ENCODE measurements around the gene ADAM22. TPM values are rescaled to one million over a fixed set of nuclear protein-coding genes. Genes with fewer than 3 reads are reported as not detected.
"Not testable (repeated sequence)": the region's sequence is repeated elsewhere in the genome, so short reads cannot be mapped to it uniquely, and the experiment has no call there.

Gene ADAM22, protein sequence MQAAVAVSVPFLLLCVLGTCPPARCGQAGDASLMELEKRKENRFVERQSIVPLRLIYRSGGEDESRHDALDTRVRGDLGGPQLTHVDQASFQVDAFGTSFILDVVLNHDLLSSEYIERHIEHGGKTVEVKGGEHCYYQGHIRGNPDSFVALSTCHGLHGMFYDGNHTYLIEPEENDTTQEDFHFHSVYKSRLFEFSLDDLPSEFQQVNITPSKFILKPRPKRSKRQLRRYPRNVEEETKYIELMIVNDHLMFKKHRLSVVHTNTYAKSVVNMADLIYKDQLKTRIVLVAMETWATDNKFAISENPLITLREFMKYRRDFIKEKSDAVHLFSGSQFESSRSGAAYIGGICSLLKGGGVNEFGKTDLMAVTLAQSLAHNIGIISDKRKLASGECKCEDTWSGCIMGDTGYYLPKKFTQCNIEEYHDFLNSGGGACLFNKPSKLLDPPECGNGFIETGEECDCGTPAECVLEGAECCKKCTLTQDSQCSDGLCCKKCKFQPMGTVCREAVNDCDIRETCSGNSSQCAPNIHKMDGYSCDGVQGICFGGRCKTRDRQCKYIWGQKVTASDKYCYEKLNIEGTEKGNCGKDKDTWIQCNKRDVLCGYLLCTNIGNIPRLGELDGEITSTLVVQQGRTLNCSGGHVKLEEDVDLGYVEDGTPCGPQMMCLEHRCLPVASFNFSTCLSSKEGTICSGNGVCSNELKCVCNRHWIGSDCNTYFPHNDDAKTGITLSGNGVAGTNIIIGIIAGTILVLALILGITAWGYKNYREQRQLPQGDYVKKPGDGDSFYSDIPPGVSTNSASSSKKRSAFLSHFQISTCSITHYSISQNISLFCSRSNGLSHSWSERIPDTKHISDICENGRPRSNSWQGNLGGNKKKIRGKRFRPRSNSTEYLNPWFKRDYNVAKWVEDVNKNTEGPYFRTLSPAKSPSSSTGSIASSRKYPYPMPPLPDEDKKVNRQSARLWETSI
- polyA plus RNA-seq (2012; ENCODE audit: insufficient read depth, insufficient read length): 10.0 TPM

DNA sequence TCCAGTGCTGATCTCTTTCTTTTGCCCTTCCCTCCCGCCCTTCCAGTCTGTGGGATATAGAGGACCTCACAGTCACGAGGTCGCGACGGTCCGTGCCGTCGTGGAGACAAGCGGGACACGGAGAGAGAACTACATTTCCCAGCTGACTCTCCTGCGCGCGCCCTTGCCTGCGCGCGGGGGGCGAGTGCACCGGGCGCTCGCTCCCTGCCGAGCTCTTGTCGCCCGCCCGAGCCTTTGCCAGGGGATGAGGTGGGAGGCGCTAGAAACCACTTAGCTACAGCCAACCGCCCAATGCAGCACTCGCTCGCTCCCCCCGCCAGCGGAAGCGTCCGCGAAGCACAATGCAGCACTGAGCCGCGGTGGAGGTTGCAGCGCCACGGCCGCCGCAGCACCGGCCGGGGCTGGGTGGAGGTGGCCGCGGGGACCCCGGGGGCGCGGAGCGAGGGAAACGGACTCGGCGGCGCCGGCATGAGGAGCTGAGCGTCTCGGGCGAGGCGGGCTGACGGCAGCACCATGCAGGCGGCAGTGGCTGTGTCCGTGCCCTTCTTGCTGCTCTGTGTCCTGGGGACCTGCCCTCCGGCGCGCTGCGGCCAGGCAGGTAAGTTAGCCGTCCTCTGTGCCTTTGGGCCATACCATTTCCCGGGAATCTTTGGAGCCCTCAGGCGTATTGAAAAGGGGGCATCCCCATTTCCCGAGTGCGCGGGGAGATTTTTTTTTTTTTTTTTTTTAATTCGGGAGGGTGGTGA is at the start of gene ADAM22:
Gene ADAM22, plus strand, starts transcription at position 299 of the 746 bp plus-strand sequence. Its CDS starts 215 bp downstream, at position 514.
- DNase-seq (ENCODE audit: low read depth, low spot score): peak; percentile 91
- peak within 1 kb of the TSS; percentile 89 for H3K4me3 ChIP-seq (ENCODE audit: low read length)

DNA sequence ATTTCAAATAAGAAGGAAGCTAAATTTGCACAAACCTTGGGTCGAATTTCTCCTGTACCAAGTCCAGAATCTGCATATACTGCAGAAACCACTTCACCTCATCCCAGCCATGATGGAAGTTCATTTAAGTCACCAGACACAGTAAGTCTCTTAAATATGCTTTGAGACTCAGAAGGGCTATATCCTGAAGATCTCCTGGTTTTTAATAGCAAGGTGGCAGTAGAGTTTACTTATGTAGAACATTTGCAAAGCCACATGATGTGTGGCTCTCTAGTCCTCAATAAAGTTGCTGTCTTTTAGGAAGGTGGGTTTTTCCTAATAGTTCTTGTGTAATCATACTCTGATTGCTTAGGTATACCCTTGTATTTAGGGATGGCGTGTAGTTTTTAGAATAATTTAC is 49.0 kb upstream of the ADAM22 start:
- DNase-seq (ENCODE audit: low read depth, low spot score): no peak
- no peak overlapping the region for H3K4me3 ChIP-seq (ENCODE audit: low read length)

DNA sequence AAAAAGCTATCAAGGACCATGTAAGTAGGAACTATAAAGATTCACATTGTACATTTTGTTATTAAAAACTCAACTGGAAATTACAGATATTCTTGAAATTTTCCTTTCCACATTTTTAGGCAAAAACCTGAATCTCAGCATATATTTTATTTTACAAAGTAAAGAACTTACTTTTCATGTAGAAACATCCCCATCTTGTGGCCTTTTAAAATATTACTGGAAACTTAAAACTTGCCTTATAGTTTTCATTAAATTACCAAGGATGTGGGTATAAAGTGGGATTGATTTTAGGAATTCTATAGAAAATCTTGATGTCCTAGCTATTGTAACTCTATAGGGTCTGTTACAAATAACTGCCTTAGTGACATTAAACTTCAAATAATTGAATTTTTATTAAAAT is 47.2 kb upstream of the ADAM22 start:
- DNase-seq (ENCODE audit: low read depth, low spot score): peak; percentile 32
- H3K4me3 ChIP-seq (ENCODE audit: low read length): no peak overlapping the region

DNA sequence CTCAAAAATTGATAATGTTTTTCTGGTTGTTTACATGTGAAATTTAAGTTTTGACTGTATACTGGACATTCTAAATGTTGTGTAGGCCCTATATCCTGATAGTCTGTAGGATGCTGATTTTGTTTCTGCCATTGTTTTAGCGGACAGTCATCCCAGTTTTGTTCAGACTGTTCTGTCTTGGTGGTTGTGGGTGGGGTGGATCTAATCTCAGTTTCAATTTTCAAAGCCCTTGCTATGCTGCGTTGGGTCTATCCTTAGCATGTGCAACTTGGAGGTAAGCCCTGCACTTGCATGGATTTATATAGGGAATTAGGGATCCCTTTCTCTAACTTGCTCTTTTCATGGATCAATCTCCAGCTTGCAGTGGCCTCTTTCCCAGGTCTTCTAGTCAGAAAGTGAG is 38.7 kb upstream of the ADAM22 start:
- DNase-seq (ENCODE audit: low read depth, low spot score): no peak
- H3K4me3 ChIP-seq (ENCODE audit: low read length): no peak overlapping the region

DNA sequence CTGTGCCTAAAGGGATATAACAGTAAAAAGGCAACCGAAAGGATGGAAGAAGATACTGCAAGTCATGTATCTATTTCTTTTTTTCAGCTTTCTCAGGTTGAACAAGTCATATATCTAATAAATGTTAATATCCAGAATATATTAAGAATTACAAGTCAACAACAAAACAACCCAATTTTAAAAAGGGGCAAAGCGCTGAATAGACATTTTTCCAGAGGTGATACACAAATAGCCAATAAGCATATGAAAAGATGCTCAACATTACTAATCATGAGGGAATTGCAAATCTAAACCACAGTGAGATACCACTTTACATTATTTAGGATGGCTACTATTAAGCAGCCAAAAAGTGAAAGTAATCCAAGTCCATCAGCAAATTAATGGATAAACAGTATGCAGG is 34.8 kb upstream of the ADAM22 start:
- DNase-seq (ENCODE audit: low read depth, low spot score): no peak
- no peak overlapping the region for H3K4me3 ChIP-seq (ENCODE audit: low read length)

DNA sequence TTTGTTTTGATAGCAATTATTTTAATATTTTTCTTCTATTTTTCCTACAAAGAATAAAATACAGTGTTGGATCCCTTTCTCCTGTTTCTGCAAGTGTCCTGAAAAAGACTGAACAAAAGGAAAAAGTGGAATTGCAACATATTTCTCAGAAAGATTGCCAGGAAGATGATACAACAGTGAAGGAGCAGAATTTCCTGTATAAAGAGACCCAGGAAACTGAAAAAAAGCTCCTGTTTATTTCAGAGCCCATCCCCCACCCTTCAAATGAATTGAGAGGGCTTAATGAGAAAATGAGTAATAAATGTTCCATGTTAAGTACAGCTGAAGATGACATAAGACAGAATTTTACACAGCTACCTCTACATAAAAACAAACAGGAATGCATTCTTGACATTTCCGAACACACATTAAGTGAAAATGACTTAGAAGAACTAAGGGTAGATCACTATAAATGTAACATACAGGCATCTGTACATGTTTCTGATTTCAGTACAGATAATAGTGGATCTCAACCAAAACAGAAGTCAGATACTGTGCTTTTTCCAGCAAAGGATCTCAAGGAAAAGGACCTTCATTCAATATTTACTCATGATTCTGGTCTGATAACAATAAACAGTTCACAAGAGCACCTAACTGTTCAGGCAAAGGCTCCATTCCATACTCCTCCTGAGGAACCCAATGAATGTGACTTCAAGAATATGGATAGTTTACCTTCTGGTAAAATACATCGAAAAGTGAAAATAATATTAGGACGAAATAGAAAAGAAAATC is 26.7 kb upstream of the ADAM22 start:
- not testable (repeated sequence) for H3K4me3 ChIP-seq (ENCODE audit: low read length); DNase-seq (ENCODE audit: low read depth, low spot score)

DNA sequence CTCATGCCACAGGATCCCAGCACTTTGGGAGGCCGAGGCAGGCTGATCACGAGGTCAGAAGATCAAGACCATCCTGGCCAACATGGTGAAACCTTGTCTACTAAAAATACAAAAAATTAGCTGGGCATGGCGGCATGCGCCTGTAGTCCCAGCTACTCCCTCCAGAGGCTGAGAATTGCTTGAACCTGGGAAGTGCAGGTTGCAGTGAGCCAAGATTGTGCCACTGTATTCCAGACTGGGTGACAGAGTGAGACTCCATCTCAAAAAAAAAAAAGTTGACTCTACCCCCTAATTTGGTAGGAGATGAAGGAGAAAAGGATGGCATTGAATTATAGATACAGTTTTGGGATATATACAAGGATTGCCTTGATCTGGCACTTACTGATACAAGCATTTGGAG is 25.2 kb upstream of the ADAM22 start:
- DNase-seq (ENCODE audit: low read depth, low spot score); H3K4me3 ChIP-seq (ENCODE audit: low read length): not testable (repeated sequence)

DNA sequence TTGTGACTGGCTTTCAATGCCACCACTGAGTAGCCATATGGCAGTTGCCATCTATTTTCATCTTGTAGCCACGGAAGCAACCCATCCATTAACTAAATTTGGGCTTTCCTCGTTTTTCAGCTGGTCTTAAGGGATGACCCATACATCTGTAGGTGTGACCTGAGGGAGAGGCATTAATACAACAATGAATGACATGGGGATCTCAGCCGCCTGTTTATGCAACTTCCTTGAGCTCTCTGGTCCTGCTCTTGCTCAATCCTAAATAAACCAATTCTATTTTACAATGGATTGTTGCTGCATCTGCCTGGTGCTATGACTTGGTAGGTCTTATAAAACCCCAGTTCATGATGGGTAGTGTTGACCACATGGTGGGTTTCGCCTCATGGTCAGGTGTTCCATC is 21.9 kb upstream of the ADAM22 start:
- no peak overlapping the region for H3K4me3 ChIP-seq (ENCODE audit: low read length)
- no peak for DNase-seq (ENCODE audit: low read depth, low spot score)

DNA sequence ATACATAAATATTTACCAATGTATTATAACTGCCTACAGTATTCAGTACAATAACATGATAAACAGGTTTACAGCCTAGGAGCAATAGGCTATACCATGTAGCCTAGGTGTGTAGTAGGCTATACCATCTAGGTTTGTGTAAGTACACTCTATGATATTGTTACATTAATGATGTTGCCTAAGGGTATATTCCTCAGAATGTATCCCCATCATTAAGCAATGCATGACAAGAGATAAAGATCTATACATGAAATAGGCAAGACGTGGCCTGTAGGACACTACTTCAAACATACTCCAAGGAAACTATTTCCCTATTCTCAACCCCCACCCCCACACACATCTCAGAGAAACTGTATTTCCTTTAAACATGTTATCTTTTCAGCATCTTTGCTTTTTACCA is 15.3 kb upstream of the ADAM22 start:
- no peak for DNase-seq (ENCODE audit: low read depth, low spot score)
- H3K4me3 ChIP-seq (ENCODE audit: low read length): no peak overlapping the region

DNA sequence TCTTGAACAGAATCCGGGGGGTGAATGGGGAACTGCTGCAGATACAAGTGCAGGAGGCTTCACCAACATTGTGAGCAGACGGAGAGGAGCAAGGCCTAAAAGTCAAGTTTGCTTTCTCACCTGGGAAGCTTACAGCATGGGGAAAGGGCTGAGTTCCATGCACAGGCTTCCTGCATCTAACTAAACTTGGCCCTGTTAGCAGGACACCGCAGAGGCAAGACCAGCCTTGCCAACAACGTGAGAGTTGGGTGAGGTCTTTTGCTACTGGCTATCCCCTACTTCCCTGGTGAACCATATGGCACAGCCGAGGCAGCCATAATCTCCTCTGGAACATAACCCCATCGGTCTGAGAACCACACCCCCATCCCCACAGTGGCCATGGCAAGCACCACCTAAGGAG is 14.2 kb upstream of the ADAM22 start:
- H3K4me3 ChIP-seq (ENCODE audit: low read length): no peak overlapping the region
- no peak for DNase-seq (ENCODE audit: low read depth, low spot score)

DNA sequence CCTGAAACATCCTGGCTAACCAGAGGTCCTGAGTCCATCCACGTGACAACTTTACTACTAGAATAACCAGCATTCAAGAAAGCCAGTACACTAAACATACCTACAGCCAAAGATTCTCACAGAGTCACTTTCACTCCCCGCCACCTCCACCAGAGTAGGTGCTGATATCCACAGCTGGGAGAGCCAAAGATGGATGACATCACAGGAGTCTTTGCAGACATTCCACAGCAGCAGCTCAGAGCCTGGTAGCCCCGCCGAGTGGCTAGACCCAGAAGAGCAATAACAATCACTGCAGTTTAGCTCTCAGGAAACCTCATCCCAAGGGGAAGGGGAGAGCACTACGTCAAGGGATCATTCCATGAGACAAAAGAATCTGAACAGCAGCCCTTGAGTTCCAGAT is 13.5 kb upstream of the ADAM22 start:
- no peak for DNase-seq (ENCODE audit: low read depth, low spot score)
- H3K4me3 ChIP-seq (ENCODE audit: low read length): no peak overlapping the region

DNA sequence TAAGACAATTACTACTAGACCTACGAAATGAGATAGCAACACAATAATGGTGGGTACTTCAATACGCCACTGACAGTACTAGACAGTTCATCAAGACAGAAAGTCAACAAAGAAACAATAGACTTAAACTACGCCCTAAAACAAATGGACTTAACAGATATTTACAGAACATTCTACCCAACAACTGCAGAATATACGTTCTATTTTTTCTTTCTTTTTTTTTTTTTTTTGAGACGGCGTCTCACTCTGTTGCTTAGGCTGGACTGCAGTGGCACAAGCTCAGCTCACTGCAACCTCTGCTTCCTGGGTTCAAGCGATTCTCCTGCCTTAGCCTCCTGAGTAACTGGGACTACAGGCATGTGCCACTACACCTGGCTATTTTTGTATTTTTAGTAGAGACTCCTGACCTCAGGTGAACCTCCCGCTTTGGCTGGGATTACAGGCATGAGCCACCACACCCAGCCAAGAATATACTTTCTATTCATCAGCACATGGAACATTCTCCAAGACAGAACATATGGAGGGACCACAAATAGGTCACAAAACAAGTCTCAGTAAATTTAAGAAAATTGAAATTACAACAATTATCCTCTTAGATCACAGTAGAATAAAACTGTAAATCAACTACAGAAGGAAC is 11.2 kb upstream of the ADAM22 start:
- H3K4me3 ChIP-seq (ENCODE audit: low read length); DNase-seq (ENCODE audit: low read depth, low spot score): not testable (repeated sequence)

DNA sequence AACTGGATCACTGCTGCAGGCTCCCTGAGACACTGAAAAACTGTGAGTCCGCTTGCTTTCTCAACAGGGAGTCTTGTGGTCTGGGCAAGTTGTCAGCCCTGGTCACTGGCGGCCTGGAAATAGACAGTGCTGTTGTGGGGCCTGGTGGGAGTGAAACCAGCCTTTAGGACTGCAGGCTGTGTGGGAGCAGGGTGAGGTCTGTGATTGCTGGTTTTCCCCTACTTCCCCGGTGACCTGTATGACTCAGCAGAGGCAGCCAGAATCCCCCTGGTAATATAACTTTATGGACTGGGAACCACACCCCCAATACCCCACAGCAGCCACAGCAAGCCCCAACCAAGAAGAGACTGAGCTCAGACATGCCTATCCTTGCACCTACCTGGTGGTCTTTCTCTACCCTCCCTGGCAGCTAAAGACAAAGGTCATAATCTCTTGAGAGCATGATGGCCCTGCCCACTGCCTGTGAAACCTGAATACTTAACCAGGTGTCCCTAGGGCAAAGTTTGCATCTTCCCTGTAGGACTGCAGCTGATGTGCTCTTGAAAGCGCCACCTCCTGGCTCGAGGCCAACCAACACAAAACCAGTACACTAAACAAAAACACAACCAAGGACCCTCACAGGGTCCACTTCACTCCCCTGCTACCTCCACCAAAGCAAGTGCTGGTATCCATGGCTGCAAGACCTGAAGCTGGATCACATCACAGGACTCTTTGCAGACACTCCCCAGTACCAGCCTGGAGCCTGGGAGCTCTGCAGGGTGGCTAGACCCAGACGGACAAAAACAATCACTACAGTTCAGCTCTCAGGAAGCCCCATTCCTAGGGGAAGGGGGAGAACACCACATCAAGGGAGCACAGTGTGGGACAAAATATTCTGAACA is 7.2 kb upstream of the ADAM22 start:
- DNase-seq (ENCODE audit: low read depth, low spot score): peak; percentile 34
- H3K4me3 ChIP-seq (ENCODE audit: low read length): no peak overlapping the region

DNA sequence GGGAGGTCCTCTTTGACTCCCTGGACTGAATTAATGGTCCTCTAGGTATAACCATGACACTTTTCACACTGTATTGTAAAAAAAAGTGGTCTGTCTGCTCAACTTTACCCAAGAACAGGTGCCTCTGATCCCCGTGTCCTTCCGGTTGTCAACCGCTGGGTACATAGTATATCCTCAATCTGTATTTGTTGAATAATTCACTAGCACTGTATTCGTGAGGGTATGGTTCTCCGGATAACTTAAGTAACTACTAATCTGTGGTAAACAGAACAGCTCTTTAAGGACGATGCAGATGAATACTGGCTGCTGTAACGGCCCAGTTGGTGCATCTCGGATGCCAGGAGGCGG is 472 bp upstream of the ADAM22 start:
- DNase-seq (ENCODE audit: low read depth, low spot score): no peak
- H3K4me3 ChIP-seq (ENCODE audit: low read length): peak overlapping the region; percentile 89

DNA sequence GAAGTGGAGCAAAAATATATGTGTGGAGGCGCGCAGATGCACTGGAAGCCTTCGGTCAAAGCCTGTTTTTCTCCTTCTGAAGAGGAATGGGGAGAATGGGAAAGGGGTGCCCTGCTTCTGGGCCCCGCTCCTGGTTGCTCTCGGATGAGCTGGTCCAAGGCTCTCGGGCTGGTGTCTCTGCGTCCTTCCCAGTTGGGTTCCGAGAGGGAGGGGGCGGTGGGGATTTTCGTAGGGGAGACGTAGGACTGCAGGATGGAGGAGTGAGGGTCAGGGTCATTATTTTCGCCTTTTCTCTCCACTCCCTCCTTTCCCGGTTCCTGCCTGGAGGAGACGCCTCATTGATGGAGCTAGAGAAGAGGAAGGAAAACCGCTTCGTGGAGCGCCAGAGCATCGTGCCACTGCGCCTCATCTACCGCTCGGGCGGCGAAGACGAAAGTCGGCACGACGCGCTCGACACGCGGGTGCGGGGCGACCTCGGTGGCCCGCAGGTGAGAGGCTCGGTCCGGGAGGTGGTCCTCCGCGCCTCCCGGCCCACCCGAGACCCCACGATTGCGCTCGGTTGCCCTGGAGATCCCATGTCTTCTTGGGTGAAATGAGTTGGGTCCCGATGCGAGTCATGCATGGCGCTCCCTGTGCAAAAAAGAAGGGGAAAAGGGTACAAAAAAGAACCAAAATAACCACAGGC is 790 bp downstream of the ADAM22 start:
- H3K4me3 ChIP-seq (ENCODE audit: low read length): peak overlapping the region; percentile 89
- no peak for DNase-seq (ENCODE audit: low read depth, low spot score)

DNA sequence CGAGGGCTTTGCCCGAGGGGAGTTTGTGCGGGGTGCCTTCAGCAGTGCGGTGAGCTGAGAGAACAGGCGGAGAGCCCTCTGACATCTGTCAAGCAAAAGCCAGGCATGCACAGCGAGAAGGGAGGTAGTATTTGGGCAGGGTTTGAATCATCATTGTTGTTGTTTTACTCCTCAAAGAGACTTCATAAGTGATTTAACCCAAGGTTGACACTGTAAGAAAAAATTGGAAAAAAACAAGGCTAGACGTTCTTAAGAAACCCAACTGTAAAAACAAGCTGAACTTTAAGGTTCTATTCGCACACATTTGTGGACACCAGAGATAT is 1.3 kb downstream of the ADAM22 start:
- no peak overlapping the region for H3K4me3 ChIP-seq (ENCODE audit: low read length)
- no peak for DNase-seq (ENCODE audit: low read depth, low spot score)

DNA sequence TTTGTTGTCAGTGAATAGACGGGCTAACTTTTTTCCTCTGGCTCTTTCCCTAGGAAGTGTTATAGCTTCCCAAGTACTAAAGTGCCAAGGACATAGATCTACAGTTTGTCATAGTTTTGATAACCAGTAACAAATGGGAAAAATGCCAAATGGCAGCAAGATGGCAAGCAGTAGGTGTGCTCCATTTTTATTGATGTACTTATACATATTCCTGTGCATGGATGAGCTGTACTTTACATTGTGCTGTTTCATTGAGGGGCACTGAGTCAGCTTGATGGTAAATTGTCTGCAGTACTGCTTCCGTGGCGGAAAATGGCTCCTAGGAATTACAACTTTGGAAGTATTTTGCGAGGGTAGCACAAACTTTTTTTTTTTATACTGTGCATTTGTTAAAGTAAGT is 7.1 kb downstream of the ADAM22 start:
- H3K4me3 ChIP-seq (ENCODE audit: low read length): no peak overlapping the region
- DNase-seq (ENCODE audit: low read depth, low spot score): no peak

Measured in Jurkat, Clone E6-1 (cell line).